HepG2 (cell line): Measurements from ENCODE around the gene SLC13A1. TPM values are rescaled to one million over a fixed set of nuclear protein-coding genes. Genes with fewer than 3 reads are reported as not detected.

Experiments used
- polyA plus RNA-seq, 8 experiments: library from polyadenylated mRNA; depleted of rRNA in 3 of 8; stranded (reverse) in 7 of 8; unstranded in 1 of 8; fragments of >200 nt; fragmentation: Illumina TruSeq in 4 of 8; extraction: Trizol in 4 of 8; gene quantifications; 2 replicates each; pipeline versions ENCODE4 v1.2.1 to v1.2.3, GENCODE V29; 2011 to 2016; ENCODE audit warnings: low read depth in 4 of 8, missing spikeins in 1 of 8, mixed read lengths in 1 of 8; ENCODE audit not compliant: insufficient read depth in 1 of 8
- total RNA-seq, 5 experiments: library from RNA; depleted of rRNA; stranded (reverse); fragments of >200 nt; fragmentation: Illumina TruSeq; extraction: Trizol; gene quantifications; 2 replicates each; pipeline ENCODE4 v1.2.3, GENCODE V29; 2016; ENCODE audit warnings: low read depth in 1 of 5

SLC13A1 gene
- total and polyA plus RNA-seq, 2 of the 13 experiments (the other 11 are each of a cell fraction or from before 2014, with no cell fraction given): not detected

Other genes starting within 250 kb of the SLC13A1 start
- gene TAS2R16, start 204.3 kb downstream of the SLC13A1 start, total RNA-seq (2016; rRNA removed; fragmentation: Illumina TruSeq; extraction: Trizol): not detected in 2 replicates
- gene TAS2R16, start 204.3 kb downstream of the SLC13A1 start, polyA plus RNA-seq (2011; rRNA removed): not detected in 2 replicates